ENCODE results near the gene DNAJB11.

DNAJB11 gene

DNA sequence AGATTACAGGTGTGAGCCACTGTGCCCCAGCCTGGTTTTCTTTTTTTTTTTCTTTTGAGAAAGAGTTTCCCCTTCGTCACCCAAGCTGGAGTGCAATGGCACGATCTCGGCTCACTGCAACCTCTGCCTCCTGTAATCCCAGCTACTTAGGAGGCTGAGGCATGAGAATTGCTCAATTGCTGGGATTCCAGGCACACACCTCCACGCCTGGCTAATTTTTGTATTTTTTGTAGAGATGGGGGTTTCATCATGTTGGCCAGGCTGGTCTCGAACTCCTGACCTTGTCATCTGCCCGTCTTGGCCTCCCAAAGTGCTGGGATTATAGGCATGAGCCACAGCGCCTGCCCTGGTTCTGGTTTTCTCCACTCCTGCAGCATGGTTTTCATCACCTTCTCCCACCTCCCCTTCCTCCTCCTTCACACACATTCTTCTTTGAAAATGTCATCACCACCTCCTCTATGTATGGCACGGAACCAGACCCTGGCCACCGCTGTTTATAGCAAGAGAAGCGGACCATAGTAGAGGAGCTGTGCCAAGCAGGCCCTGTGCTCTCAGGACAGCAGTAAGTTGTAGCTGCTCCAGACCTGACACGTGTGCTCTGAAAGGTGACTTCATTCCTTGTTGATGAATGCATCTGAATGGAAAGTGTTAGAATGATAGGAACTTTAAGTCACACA, 27.7 kb downstream of the DNAJB11 start:
- DNase-seq = no peak

DNA sequence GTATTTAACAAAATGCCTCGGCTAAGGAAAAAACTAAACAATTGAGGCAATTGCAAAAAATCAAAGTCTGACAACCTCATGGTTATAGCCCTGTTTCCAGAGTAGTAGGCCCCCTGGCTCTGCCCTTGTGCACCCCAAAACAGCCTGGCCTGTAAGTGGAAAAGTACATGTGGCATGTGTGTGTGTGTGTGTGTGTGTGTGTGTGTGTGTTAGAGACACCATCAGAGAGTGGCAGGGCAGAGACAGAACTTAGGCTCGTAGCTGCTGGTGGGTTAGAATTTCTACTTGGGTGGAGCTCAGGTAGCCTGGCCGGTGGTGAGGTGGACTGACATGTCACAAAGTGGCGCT, 28.2 kb downstream of the DNAJB11 start:
- no peak for DNase-seq

DNA sequence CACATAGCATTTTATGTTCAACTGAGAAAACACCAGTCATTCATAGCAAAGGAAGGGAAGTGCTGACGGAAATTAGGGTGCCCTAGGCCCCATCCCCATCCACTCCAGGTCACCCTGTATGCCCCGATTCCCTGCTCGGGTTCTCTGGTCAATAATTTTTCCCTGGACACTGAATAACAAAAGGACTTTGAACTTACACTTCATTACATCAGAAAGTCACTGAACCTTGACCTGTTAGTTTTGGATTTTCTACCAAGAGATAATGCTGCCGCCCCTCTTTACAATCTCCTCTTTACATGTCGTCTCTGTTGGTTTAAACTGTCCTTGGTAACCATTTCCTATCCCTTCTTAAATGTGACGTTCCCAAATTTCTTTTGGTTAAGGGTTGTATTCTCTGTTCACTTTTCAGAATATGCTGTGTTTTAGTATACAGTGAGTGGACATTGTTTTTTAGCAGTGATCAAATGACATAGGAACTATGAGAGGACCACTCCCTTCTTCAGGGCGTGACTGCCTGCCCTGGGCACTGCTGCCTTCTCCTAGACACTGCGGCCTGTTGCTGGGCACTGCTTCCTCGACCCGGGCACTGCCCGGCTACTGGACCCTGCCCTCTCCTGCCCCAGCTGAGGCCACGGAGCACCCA, 28.7 kb downstream of the DNAJB11 start:
- DNase-seq = no peak

DNA sequence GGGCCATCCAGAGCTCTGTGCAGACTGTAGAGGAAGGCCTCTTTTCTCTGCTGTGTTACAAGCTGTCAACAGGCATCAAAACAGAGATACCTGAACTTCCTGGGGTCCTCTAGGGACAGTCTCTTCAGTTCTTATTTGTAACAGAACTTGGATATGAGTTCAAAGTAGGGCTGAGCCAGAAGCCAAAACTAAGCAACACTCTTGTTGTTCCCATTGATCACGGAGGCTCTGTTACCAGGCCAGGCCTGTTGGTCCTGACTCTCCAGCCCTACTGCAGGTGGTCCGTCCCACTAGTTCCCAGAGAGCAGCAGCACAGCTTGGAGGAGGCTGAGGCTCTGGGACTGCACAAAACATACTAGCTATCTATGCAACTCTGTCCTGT, 29.3 kb downstream of the DNAJB11 start:
- no peak for DNase-seq

DNA sequence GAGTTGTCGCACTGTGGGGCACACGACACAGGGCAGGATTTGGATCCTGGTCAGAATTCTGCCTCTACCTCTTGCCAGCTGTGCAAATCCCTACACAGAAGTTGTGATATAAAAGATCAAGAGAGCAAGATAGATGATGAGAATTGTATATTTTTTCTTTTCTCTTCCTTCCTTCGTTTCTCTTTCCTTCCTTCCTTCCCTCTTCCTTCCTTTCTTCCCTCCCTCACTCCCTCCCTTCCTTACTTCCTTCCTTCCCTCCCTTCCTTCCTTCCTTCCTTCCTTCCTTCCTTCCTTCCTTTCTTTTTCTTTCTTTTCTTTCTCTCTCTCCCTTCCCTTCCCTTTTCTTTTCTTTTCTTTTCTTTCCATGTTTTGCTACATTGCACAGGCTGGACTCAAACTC, 30.4 kb downstream of the DNAJB11 start:
- DNase-seq = no peak

DNA sequence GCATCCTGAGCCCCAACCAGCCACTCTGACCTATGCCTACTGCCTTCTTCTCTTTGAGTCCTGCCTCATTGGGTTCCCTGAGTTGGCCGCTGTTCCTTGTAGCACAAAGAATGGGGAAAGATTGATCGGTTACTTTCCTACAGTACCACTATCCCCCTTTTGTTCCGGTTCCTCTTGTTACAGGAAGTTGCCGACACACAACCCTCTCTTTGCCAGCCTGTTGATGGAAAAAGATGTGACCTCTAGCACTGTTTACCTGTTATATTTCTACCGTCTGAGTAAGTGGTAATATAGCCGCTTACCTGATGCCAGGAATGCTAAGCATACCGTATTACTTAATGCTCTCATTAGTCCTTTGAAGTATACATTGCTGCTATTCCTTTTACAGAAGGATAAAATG, 32.6 kb downstream of the DNAJB11 start:
- DNase-seq = no peak

DNA sequence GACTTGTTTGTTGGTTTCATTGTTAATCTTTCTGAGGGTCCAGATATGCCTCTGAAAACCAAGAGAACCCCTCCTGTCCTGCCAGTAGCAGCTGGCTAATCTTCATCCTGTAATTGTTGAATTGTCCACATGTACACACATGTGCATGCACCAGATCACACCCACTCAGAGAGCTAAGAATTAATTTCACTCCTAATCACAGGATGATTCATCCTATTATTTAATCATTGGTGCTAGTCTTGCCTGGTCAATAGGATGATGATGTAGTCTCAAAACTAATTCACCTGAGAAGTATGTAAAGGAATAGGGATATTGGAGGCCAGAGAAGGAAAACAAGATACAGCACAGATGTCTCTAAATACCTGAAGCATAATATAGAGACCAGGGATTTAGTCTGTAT, 34.6 kb downstream of the DNAJB11 start:
- DNase-seq = no peak

DNA sequence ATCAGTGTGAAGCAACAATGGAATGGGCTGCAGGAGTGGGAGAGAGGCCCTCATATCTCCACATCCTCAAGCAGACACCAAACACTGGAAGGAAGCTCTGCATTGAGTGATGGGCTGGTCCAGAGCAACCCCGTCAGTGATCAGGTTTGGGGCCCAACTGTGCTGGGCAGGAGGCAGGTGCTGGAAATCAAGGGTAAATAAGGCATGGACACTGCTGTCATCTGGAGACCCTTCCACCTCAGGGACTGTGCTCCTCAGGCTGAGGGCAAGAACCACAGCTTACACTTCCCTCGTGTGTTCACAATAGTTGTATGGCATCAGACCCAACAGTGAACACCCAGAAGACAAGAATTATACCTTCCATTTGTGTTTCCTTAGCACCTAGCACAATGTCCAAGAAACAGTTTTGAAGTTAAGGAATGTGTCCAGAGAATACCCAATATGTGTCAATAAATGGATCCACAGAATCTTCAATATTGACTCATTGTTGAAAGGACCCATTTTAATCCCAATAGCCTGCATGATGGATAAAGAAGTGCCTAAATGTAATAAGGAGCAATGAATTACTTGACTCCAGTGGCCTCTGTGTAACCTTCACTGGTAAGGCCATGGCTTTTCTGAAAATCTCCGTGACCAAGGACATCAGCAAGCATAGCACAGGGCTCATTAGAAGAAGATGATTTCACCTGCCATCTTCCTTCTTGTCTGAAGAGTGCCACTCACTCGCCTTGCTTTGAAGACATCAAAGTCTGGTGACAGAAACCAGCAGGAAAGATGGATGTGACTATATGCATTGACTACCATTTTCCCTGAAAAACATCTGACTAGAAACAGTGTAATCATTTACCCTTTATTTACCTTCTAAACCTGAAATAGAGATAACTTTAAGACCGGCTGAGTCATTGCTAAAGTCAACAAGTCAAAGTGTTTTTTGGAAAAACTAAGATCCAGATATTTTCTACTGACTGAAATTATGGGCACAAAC, 35.3 kb downstream of the DNAJB11 start:
- DNase-seq = no peak

DNA sequence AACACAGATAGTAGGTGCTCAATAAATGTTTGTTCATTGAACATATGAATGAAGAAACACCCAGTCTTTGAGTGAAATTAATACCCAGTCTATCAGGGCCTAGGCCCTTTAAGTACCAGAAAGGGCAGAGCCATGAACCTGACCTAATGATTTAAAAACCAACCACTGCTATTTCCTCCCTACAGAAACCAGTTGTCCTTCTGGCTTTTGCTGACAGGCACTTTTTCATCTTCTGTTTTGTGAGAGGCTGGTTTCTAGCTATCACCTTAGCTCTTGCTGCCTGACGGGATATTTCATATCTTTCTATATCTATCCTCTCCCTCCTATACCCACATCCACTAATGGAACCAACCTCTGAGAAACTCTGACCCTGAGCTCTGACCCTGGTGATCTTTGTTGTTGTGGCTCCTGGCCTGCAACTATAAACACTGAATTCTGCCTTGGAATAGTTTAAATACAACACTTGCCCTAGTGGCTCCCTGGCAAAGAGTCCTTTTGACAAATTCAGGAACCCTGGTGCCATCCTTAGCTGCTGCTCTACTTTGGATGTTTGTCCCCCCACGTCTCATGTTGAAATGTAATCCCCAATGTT, 38.2 kb downstream of the DNAJB11 start:
- DNase-seq = no peak

DNA sequence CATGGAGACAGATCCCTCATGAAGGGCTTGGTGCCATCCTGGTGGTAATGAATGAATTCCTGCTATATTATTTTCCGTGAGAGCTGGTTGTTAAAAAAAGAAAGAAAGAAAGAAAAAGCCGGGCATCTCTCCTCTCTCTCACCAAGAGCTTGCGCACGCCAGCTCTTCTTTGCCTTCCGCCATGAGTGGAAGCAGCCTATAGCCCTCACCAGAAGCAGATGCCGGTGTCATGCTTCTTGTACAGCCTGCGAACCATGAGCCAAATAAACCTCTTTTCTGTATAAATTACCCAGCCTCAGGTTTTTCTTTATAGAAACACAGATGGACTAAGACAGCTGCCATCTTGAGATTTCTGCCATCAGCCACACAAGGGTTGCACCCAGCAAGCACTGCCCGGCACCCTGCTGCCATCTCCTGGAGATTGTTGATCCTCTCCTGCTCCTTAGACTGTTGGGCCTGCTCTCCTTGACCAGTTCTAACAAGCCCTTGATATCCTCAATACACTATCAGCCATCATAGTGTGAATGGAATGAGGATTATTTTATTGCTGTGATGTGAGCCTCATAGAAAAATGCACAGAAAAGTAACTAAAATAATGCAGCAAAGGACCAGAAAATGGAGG, 38.8 kb downstream of the DNAJB11 start:
- DNase-seq = no peak

DNA sequence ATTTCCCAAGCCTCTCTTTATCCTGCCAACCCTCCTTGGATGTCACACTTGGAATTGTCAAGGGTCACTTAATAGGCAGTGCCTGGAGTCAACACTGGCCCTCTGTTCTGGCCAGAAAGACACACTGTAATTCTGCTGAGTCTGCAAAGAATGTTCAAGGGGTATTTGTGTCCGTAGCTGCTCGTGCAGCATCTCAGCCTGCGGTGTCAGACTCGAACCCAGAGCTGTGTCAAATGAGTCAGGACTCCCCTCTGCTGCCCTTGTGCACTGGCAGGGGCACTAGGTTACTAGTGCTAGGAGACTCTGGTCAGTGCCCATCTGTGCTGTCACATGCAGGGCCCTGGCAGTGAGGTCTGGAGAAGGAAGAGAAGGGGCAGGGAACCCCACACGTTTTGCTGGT, 41.5 kb downstream of the DNAJB11 start:
- no peak for DNase-seq

DNA sequence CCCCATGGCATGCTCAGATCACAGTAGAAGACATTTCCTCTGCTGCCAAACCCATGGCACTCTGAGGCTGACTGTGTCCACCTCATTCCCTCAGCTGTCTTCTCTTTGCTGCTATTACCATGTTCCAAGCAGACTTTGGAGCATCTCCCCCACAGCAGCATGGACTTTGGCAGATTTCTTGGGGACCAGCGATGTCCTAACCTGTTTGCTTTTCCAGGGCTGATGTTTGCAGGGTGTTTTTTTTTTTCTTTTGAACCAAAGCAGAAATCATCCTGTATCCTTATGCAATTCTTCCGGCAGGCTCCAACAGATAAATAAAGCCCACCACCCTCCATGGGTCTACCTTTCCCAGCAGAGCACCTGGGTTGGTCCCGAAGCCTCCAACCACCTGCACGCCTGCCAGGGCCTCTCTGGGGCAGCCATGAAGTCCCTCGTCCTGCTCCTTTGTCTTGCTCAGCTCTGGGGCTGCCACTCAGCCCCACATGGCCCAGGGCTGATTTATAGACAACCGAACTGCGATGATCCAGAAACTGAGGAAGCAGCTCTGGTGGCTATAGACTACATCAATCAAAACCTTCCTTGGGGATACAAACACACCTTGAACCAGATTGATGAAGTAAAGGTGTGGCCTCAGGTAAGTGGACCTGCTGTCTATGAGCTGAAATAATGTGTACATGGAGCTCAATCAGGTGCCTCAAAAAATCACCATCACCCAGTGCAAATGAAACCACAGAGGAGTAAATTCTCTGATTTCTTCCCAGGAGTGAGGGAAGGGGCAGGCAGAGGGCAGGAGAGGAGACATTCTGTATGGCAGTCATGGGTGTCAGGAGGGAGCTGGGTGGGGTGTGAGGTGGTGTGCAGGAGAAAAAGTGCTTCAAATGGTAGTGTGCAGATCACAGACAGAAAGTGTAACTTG, 42.5 kb downstream of the DNAJB11 start, which contains the start of gene AHSG:
Gene AHSG, plus strand, starts transcription at position 340 of the 916 bp plus-strand sequence. Its CDS starts 82 bp downstream, at position 422.
- DNase-seq = no peak

DNA sequence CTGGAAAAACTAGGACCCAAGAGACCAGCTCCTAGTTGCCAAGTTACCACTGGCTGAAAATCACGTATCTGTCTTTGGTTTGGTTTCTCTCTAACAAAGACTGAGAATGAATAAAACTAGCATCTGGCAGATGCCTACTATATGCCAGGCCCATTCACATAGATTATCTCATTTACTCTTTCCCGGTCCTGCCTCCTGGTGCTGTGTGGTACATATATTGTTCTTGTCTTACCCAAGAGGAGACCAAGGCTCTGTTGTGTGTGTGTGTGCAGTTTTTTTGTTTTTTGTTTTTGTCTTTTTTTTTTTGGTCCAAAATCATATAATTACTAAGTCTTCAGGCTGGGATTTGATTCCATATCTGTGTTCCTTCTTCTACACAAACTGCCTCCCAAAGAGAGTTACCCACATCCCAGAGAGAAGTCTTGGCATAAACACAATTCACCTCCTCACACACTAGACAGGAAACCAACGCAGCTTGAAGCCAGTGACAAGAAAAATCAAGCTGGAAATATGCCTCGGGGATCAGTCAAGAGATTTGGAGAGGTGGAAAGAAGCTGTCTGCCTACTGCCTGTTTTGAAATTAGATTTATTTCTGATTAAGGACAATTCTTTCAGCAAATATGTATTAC, 43.2 kb downstream of the DNAJB11 start:
- no peak for DNase-seq

DNA sequence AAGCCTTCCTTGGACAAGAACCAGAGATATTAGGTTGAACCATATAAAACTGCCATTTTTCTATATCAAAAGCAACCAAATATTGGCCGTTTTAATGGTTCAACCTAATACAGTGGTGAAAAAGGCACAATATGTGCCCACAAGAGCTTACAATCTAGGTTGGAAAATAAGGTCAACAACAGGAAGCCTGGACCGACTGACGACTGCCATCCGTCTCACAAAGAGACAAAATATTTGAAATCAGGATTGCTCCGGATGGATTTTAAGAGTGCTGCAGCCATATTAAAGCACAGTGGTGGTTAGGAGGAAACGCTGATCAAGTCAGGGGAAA, 43.7 kb downstream of the DNAJB11 start:
- no peak for DNase-seq

DNA sequence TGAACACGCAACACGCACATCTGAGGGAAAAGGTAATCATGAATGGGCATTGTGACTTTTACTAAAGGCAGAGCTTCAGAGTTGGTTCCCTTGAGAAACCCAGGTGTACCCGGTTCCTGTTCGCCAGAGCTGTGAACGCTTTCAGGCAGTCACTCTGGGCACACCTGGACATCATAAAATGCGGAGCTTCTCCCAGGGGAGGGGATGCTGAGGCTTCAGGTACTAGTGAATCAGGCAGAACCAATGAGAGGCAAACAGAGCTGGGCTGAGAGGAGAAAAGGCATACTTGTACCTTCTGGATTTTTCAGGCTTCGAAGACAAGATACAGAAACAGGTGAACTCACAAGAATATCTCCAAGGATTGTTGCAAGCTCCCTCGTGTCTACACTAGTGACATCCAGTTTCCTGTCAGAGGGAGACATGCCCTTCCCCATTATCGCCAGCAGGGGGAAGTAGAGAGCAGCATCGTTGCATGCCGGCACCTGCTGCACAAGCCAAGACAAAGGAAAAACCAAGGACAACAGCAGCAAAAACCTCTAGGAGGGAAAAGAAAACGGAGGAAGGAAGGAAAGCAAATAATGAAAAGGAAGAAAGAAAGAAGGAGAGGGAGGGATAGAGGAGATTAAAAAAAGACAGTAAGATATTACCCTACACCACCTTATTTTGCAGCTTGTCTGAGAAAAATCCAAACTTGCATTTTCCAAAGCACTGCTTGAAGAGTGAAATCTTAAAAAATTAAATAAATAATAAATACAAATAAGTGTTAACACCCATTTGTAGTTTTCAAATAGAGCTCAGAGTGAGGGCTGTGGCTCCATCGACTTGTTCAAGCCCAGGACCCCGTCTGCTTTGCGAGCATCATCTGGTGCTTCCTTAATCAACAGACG, 44.3 kb downstream of the DNAJB11 start:
- no peak for DNase-seq

DNA sequence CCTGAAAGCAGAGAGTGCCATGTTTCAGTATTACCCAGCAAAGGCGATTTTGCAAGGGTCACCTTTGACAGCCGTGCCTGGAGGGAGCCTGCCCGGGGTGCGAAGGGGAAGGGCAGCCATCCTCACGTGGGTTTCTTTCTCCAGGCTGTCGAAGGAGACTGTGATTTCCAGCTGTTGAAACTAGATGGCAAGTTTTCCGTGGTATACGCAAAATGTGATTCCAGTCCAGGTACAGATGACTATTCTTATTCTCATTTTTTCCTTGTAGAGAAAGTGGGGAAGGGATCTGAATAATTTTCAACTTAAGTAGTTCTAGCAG, 45.7 kb downstream of the DNAJB11 start:
- DNase-seq = no peak

DNA sequence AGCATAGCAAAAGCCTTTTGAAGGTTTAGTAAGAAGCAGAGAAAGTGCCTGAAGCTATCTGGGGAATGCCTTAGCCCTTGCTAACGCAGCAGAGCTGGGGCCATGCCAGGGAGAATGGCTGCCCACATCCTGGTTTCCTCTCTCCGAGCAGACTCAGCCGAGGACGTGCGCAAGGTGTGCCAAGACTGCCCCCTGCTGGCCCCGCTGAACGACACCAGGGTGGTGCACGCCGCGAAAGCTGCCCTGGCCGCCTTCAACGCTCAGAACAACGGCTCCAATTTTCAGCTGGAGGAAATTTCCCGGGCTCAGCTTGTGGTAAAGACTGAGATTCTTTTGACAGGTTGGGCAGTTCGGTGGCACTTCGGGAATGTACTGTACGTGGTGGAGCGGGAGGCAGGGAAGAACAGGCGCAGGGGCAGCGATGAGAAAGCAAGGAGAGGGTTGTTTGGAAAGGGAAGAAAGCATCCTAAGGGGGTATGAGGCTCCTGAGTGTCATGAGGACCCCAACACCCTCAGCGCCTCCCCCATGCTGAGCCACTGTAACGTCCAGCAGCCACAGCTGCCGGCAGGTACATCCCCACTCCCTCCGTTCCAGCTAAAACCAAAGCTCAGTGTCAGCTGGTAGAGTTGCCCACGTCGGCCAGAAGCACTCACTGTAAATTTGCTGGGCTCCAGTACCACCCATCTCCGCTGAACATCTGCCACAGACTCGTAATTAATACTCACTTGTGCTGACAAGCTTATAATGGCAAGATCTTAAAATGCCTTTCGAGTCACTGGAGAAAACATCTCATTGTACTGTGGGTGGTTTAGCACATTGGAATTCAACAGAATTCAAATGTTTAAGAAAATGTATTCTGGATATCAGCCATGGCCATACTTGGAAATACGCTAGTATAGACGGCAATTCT, 46.8 kb downstream of the DNAJB11 start:
- peak; percentile 38 for DNase-seq

DNA sequence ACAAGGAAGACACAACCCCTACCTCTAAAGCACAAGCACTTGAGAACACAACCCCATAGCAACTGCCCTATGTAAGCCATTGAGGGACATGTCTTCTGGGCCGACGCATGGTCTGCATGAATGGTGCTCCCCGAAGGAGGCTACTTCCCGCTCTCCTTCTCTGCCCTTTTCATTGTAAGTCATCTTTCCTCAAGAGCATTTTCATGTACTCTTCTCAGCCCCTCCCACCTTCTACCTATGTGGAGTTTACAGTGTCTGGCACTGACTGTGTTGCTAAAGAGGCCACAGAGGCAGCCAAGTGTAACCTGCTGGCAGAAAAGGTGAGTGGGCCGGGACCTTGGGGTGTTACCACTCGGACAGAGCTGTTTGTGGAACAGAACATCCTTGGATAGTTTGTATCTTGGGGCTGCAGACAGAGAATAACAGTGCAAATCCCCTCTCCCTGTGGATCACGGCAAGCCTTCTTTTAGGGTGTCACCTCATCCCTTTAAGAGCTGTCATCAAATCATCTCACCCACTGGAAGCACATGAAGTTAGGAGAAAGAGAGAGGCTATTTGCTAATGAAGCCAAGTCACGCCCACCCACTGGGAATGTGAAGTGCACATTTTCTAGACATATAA, 47.9 kb downstream of the DNAJB11 start:
- no peak for DNase-seq

DNA sequence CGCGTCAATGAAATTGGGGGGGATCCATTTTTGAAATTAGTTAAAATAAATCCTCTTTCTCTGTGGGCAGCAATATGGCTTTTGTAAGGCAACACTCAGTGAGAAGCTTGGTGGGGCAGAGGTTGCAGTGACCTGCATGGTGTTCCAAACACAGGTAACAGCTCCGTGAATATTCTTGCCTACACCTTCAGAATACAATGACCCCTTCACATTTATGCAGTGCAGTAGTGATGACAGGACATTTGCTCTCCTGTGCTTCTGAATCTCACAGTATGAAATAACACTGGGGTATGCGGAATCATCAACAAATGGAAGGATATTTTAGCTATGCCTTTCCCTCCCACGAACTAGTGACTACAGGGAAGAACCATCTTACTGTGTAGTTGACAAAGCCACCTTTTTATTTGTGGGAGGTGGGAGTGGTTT, 49.3 kb downstream of the DNAJB11 start:
- DNase-seq = no peak

All from SIG-M5 (cell line).